Measurements from ENCODE around the gene TMSB15A. TPM values are rescaled to one million over a fixed set of nuclear protein-coding genes. Genes with fewer than 3 reads are reported as not detected.
"Not testable (repeated sequence)": the region's sequence is repeated elsewhere in the genome, so short reads cannot be mapped to it uniquely, and the experiment has no call there.

TMSB15A gene
- 10 to 100 TPM in 8 of 12 donors, 1 to 10 TPM in 2, not detected in 2; 8.7 to 26.5 (median 14.2) TPM for polyA plus RNA-seq (ENCODE audit: insufficient read length in 12 of 12)
- long read RNA-seq, donor 1, transcript TMSB15A-201 (3 exons, 685 nt) = major isoform, 27 of 27 reads
- long read RNA-seq, donor 1, partial matches to known transcripts = 0 of 27 reads
- long read RNA-seq, donor 1, other reads (novel, unspliced or antisense) = 0 of 27 reads
- long read RNA-seq, donor 2, transcript TMSB15A-201 (3 exons, 685 nt) = major isoform, 11 of 11 reads
- long read RNA-seq, donor 2, partial matches to known transcripts = 0 of 11 reads
- long read RNA-seq, donor 2, other reads (novel, unspliced or antisense) = 0 of 11 reads
- long read RNA-seq, donor 3, partial matches to known transcripts = 5 of 9 reads
- long read RNA-seq, donor 3, other reads (novel, unspliced or antisense) = 0 of 9 reads
- long read RNA-seq, donor 4, partial matches to known transcripts = 0 of 2 reads
- long read RNA-seq, donor 4, other reads (novel, unspliced or antisense) = 0 of 2 reads
- long read RNA-seq, donor 5, transcript TMSB15A-201 (3 exons, 685 nt) = major isoform, 11 of 21 reads
- long read RNA-seq, donor 5, partial matches to known transcripts = 10 of 21 reads
- long read RNA-seq, donor 5, other reads (novel, unspliced or antisense) = 0 of 21 reads
- long read RNA-seq, donor 6, transcript TMSB15A-201 (3 exons, 685 nt) = major isoform, 8 of 8 reads
- long read RNA-seq, donor 6, partial matches to known transcripts = 0 of 8 reads
- long read RNA-seq, donor 6, other reads (novel, unspliced or antisense) = 0 of 8 reads
- long read RNA-seq, donor 7, transcript TMSB15A-201 (3 exons, 685 nt) = major isoform, 7 of 7 reads
- long read RNA-seq, donor 7, partial matches to known transcripts = 0 of 7 reads
- long read RNA-seq, donor 7, other reads (novel, unspliced or antisense) = 0 of 7 reads
- long read RNA-seq, donor 8, transcript TMSB15A-201 (3 exons, 685 nt) = major isoform, 9 of 9 reads
- long read RNA-seq, donor 8, partial matches to known transcripts = 0 of 9 reads
- long read RNA-seq, donor 8, other reads (novel, unspliced or antisense) = 0 of 9 reads
- long read RNA-seq, donor 9, transcript TMSB15A-201 (3 exons, 685 nt) = major isoform, 8 of 8 reads
- long read RNA-seq, donor 9, partial matches to known transcripts = 0 of 8 reads
- long read RNA-seq, donor 9, other reads (novel, unspliced or antisense) = 0 of 8 reads
- long read RNA-seq, donor 10, transcript TMSB15A-201 (3 exons, 685 nt) = major isoform, 7 of 7 reads
- long read RNA-seq, donor 10, partial matches to known transcripts = 0 of 7 reads
- long read RNA-seq, donor 10, other reads (novel, unspliced or antisense) = 0 of 7 reads
- long read RNA-seq, donor 11, transcript TMSB15A-201 (3 exons, 685 nt) = major isoform, 19 of 19 reads
- long read RNA-seq, donor 11, partial matches to known transcripts = 0 of 19 reads
- long read RNA-seq, donor 11, other reads (novel, unspliced or antisense) = 0 of 19 reads

DNA sequence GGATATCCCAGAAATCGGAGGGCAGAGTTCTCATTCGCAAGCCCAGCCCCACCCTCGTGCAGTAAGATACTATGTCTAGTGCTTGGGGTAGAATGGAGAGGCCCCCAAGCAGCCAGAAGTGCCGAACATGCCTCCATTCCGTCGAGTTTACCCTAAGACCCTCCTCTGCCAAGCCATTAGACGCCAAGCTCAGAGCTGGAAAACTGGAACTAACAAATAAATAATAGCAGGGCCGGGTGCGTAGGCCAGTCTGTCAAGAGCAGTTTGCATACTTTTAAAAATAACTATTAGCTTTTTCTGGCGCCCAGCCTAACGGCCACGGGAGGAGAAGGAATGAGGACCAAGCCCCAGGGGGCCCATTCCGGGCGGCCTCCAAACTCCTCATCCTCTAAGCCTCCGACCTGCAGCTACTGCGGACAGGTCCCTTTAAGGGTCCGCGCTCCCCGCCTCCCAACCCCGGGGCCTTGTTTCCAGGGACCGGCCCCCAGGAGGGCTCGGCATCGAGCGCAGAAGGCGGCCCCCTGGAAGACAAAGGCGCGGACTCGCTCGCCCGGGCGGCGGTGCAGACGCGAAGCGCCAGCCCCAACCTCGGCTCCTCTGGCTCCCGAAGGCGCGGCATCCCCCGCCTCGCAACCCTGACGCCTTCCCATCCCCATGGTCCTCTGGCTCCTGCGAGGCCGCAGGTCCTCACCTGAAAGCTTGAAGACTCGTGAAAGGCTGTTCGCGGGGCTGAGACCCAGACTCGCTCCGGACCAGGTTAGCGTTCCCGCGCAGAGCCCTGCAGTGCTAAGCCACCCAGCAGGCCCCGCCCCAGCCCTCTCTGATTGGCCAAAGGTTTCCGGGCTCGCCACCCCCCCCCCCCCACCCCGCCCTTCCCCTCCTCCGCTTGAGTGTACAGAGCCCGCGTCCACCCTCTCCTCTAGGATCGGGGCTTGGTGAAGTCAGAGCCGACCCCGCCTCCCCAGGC is at the start of gene TMSB15A:
TSS of gene TMSB15A (minus strand) at position 765 of the 967 bp plus-strand sequence.
- DNase-seq = peak; percentile 66

DNA sequence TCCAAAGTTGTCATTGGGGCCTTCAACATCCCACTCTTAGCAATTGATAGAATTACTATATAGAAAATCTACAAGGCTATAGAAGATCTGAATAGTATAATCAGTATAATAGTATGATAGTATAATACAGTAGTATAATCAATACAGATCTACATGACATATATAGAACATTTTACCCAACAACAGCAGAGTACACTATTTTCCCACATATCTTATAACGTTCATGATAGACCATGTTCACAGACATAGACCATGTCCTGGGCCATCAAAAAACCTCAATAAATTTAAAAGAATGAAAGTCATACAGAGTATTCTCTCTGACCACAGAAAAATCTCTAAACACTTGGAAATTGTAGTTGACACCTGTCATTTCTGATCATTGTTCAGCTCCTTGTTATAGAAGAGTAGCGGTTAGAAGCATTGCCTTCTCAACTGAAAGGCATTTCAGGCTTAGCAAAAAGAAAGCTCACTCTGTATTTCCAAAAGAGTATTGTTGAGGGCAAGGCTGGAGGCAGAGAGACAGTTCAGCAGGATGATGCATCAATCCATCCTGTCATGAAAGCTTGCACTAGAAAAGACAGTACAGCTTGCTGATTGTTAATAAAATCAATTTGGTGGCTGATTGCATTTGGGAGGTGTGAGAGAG is 44.0 kb upstream of the TMSB15A start:
- no peak for DNase-seq

DNA sequence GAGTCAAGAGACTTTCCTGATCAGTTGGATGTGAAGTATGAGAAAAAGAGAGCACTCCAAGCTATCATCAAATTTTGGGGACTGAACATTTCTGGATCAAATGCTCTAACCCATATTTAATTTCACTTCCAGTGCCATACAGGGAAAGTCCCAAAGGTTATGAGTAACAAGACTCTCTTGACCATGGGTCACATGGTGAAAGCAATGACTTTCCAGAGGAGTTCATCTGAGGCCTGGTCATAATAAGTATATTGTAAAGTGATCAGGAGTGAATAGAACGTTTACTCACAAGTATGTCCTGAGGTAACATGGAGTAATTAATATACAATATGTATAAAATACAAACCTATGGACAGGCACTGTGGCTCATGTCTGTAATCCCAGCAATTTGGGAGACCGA is 42.1 kb upstream of the TMSB15A start:
- DNase-seq = no peak

DNA sequence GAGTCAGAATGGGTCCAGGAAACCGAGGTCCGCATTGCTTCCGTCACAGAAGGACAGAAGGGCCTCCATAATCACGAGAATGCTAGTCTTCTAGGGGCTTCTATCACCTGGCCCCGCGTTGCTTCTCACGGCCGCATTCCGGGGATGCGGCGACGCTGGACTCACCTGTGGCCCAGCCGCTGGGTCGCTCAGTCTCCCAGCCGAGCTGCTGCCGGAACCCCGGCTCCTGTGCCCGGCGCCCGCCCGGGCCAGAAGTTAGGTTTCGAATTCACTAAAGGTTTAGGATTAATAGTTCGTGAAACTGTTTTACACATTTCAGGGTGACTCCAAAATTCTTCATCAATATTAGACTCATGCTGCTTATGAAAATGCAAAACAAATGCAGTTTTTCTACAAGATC is 31.7 kb upstream of the TMSB15A start:
- no peak for DNase-seq

DNA sequence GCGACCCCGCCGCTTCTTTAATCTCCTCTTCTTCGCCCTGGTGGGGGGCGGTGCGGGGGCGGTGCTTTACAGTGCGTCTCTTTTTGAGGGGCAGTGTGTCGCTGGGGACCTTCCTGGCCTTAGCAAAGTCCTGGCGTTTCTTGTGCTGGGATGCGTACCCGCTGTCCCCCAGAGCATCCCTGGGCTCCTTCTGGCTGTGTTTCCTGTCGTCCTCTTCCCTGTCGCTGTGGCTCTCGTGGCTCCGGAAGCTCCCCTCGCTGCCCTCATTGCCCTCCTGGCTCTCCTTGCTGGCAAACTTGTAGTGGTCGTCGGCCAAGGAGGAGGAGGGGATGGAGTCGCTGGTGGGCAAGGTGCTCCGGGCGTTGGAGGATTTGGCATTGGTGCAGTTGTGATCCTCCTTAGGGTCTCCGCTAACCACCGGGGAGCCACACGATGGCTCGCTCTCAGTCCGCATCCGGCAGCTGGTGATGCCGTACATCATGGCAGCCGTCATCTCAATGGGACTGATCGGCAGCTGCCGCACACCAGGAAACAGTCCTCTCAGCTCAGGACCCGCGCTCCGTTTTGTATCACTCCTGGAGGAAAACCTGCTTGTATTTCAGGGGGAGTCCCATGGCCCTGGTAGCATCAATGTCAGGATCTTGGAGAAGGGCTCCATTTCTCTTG is 30.4 kb upstream of the TMSB15A start:
- DNase-seq = no peak

DNA sequence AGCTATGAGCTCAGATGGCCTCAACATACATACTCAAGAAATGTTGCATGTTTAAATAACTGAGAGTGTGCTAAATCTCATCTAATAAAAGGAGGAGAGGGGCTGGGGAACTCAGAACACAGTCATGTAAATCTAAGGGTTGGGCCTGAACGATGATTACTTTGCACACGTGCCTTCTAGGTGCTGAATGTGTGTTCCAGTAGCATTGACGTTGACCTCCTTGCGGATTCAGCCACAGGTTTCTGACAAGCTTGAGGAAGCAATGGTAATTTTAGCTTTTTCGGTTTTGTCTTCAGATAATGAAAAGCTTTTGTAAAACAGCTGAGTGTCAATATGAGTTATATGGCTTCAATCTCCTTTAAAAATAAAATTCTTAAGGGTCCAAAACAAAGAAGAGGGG is 29.6 kb upstream of the TMSB15A start:
- DNase-seq = not testable (repeated sequence)

DNA sequence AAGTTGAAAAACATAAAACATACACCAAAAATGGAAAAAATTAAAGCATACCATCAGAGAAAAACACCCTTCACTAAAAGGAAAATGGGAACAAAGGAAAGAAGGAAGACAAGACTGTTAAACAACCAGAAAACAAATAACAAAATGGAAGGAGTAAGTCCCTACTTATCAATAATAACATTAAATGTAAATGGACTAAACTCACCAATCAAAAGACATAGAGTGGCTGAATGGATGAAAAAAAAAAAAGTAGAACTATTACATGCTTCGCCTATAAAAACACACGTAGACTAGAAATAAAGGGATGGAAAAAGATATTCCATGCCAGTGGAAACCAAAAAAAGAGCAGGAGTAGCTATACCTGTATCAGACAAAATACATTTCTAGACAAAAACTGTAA is 19.4 kb upstream of the TMSB15A start:
- no peak for DNase-seq

DNA sequence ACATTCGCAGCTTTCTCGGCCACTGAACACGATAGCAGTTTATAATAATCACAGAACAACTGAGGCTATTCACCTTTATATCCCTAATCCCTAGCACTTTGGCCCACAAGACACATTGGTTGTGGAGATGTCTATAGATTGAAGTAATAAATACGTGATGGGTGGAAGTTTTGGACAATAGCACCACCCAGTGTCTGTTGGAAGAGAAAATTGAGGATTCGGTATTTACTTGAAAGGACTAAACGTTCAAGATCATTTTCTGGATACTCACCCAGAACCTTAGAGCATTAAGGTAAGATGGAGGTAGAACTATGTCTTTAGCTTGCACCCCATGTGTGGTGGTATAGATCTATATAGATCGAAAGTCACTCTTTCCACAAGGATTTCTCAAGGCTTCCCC is 787 bp upstream of the TMSB15A start:
- DNase-seq = peak; percentile 13

DNA sequence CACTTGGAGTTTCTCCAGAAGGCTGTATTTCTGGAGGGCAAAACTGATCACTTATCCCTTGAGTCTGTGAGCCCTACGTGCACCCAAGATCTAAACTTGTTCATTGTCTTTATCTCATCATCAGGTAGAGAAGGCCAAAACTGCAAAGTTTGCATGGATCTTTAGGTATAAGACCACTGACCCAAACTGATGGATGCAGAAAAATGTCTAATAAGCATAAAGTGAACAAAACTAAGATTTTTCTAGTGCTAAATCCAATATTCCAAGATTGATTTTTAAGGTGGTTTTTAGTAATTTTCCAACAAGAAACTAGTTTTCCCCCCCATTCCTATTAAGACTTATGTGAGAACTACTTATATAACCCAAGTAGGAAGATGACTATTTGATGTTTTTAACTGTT is 2.0 kb downstream of the TMSB15A start:
- no peak for DNase-seq

DNA sequence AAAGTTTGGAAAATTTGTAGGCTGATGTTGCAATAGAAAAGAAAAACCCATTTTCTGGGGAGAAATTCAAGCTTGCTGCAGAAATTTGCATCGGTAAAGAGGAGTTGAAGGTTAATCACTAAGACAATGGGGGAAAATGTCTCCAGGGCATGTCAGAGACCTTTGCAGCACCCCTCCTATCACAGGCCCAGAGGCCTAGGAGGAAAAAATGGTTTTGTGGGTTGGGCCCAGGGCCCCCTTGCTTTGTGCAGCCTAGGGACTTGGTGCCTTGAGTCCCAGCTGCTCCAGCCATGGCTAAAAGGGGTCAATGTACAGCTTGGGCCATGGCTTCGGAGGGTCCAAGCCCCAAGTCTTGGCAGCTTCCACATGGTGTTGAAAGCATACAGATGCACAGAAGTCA is 17.8 kb downstream of the TMSB15A start:
- no peak for DNase-seq

DNA sequence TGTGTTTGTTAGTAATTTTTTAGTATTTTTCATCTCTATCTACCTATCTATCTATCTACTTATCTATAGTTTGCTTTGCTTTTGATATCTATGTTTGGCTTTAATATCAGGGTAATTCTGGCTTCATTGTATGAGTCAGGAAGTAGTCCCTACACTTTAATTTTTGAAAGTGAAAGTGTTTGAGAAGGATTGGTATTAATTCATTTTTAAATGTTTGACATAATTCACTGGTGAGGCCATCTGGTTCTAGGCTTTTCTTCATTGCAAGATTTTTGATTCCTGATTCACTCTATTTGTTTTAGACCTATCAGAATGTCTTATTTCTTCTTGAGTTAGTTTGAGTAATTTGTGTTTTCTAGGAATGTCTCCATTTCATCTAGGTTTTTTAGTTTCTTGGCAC is 24.8 kb downstream of the TMSB15A start:
- DNase-seq = no peak

DNA sequence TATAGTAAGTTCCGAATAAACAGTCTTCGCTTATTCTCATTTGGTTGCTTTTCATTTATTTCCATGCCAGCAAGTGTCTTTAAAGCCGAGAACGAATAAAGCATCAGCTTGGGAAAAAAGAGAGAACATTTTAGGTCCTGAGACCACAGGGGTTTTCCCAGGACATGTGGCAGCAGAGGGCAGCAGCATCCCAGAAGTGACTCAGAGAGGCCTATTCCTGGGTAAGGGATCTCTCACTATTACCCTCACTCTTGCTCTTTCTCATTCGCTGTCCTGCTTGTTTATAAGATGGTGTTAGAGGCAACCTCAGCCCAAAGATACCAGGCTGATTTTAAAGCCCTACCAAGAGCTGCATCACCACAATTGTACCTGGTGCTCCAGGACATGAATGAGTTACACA is 37.8 kb downstream of the TMSB15A start:
- not testable (repeated sequence) for DNase-seq

DNA sequence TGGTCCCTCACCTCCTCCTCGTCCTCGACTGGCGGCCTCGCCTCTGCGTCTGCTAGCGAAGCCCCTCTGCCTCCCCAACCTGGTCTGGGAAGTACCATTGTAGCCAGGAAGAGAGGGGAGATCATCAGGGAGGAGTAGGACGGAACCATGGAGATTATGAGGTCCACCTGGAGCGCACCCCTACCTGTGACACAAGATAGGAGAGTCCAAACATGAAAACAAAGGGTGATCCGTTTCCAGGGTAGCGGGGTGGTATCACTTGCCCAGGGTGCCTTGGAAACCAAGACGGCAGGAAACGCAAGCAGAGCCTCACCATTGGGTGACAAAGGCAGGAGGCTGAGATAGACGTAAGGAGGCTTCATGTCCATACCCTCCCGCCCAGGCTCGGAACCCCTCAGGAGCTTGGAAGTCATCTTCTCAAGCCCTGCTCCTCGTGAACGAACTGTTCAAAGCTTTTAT is 44.7 kb downstream of the TMSB15A start, which contains the start of gene TCP11X2:
TSS of gene TCP11X2 (minus strand) at position 51 of the 459 bp plus-strand sequence.
- not testable (repeated sequence) for DNase-seq

DNA sequence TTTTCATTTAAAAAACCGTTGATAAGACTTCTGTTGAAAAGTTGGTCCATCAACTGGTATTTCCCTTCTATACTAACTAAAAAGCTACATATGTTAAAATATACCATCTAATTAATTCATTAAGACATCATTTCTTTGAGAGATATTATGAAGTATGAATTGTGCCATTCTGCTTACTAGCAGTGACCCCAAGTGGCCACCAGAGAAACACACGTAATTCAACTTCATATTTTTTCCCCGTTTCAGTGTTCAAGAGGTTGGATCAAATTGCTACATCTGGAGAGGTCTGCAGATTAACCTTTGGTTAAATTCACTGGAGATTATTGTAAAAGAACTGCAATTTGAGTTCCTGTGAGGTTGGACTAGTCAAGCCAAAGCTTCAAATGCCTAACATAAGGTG is 46.3 kb downstream of the TMSB15A start:
- not testable (repeated sequence) for DNase-seq
